Tibial nerve (tissue), 4 donors: ENCODE results near the gene WFDC8. TPM values are rescaled to one million over a fixed set of nuclear protein-coding genes. Genes with fewer than 3 reads are reported as not detected.

Source experiments
- DNase-seq, 2 donors: peaks; one replicate each; pipeline ENCODE4 v3.0.0-alpha.2; 2019; ENCODE audit warnings: low spot score in 2 of 2
- H3K27ac ChIP-seq, 4 donors: fragments of 200-600 bp; sonication (generic) in 3 of 4; one replicate each; pipeline ENCODE4 v1.5.1; 2017 to 2019; ENCODE audit warnings: mild to moderate bottlenecking in 1 of 4
- H3K27me3 ChIP-seq, 2 donors: fragments of 200-600 bp; sonication (generic) in 1 of 2; one replicate each; pipeline versions ENCODE4 v1.5.1 to v1.6.0; 2017 to 2019
- H3K36me3 ChIP-seq, 3 donors: fragments of 200-600 bp; sonication (generic); one replicate each; pipeline ENCODE4 v1.5.1; 2018 to 2019
- H3K4me1 ChIP-seq, 4 donors: fragments of 200-600 bp; sonication (generic) in 3 of 4; one replicate each; pipeline ENCODE4 v1.5.1; 2017 to 2019
- H3K4me3 ChIP-seq, 4 donors: fragments of 200-600 bp; sonication (generic) in 3 of 4; one replicate each; pipeline ENCODE4 v1.5.1; 2017 to 2019; ENCODE audit warnings: mild to moderate bottlenecking in 1 of 4, moderate library complexity in 1 of 4
- H3K9me3 ChIP-seq, 4 donors: fragments of 200-600 bp; sonication (generic) in 3 of 4; one replicate each; pipeline ENCODE4 v1.5.1; 2017 to 2019
- CTCF ChIP-seq, 5 experiments: fragments of 200-600 bp in 3 of 5; fragments of 450-650 bp in 2 of 5; sonication (generic) in 3 of 5; IDR thresholded peaks; one replicate each; pipeline ENCODE4 v1.5.1; 2016 to 2019; ENCODE audit warnings: antibody characterized with exemption in 5 of 5, mild to moderate bottlenecking in 3 of 5, moderate library complexity in 2 of 5
- EP300 ChIP-seq, 2 donors: sonication (generic); formaldehyde crosslinking; IDR thresholded peaks; one replicate each; pipeline ENCODE4 v1.6.1; 2017; ENCODE audit warnings: antibody characterized with exemption in 2 of 2, mild to moderate bottlenecking in 1 of 2
- POLR2A ChIP-seq, 2 donors: fragments of 450-650 bp; IDR thresholded peaks; one replicate each; pipeline ENCODE4 v1.6.1; 2017; ENCODE audit warnings: antibody characterized with exemption in 2 of 2, mild to moderate bottlenecking in 2 of 2, moderate library complexity in 2 of 2
- WGBS, 2 donors: methylation state at CpG; one replicate each; pipeline ENCODE4 v1.1.5; 2018; 5-methylcytosine and 5-hydroxymethylcytosine counted together
- total RNA-seq, 4 donors: library from RNA; depleted of rRNA; stranded (reverse); fragments of >200 nt; gene quantifications; one replicate each; pipeline ENCODE4 v1.1.0, GENCODE V29; 2016

The WFDC8 gene
- total RNA-seq, 4 donors from 2014 or later, result not detected

DNA sequence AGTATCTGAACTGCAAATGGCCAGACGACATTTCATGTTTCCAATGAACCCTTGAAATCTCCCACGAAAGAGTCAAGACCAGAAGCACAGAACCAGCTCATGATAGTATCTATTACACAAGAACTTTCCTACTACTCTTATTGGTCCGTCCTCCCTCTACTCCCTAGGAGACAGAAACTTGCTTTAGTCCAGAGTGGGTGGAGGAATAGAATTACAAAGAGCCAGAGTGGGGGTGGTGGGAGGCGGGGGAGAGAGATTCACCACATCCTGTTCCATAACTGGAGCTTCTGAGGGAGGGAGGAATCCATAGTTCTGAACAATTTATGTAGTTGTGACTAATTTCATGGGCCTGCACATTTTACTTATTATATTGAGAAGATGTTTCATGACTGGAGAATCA lies 32.0 kb upstream of the WFDC8 start:
- TF ChIP-seq CTCF (IDR thresholded peaks at IDR 0.05), result no peak
- no peak for TF ChIP-seq EP300 (IDR thresholded peaks at IDR 0.05)
- TF ChIP-seq POLR2A (IDR thresholded peaks at IDR 0.05), result no peak

DNA sequence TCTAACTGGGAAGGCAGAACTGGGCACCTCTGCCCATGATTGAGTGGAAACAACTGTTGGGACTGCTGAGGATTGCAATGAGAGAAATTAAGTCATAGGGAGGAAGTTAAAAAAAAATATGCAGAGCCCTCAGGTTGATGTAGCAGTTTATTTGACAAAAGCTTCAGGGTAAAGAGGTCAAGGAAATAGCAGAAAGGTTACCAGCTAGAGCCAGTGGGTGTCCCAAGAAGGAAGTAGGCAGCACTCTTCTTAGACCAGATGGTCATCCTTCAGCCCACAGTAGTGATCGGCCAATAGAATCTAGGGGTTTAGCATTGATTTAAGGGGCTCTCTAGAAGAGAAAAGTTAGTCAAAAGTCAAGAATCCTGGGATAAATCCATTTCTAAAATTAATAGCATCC lies 28.7 kb upstream of the WFDC8 start:
- no peak overlapping the region for H3K4me3 ChIP-seq
- 87 to 96% methylated on average over 1 of the region's 1 CpG for WGBS, 2 donors
- peaks cover 0 to 21% (median 3%) of the 10 kb centered on the region in 4 donors for H3K9me3 ChIP-seq
- no peaks in the 10 kb centered on the region for H3K27me3 ChIP-seq
- TF ChIP-seq CTCF (IDR thresholded peaks at IDR 0.05), result no peak
- no peak for TF ChIP-seq EP300 (IDR thresholded peaks at IDR 0.05)
- no peak for TF ChIP-seq POLR2A (IDR thresholded peaks at IDR 0.05)
- no peaks in the 10 kb centered on the region for H3K4me1 ChIP-seq
- no peaks in the 10 kb centered on the region for H3K36me3 ChIP-seq
- no peak overlapping the region for H3K27ac ChIP-seq
- no peak for DNase-seq

More for the DNA sequence above, 32.0 kb upstream of the WFDC8 start:
- no peaks in the 10 kb centered on the region for H3K4me1 ChIP-seq
- no peak overlapping the region for H3K27ac ChIP-seq
- H3K4me3 ChIP-seq, result no peak overlapping the region
- H3K36me3 ChIP-seq, result no peaks in the 10 kb centered on the region
- DNase-seq, result no peak
- H3K27me3 ChIP-seq, result no peaks in the 10 kb centered on the region
- H3K9me3 ChIP-seq, result peaks cover 0 to 12% (median 3%) of the 10 kb centered on the region in 4 donors
- 23 to 31% methylated on average over 4 of the region's 4 CpGs for WGBS, 2 donors

GRCh38 chr20:45595235-45595634 lies 16.2 kb upstream of the WFDC8 start:
- no peak for TF ChIP-seq CTCF (IDR thresholded peaks at IDR 0.05)
- H3K36me3 ChIP-seq, result no peaks in the 10 kb centered on the region
- H3K27me3 ChIP-seq, result no peaks in the 10 kb centered on the region
- no peak overlapping the region for H3K27ac ChIP-seq
- H3K4me3 ChIP-seq, result no peak overlapping the region
- 27 to 63% methylated on average over 1 of the region's 1 CpG for WGBS, 2 donors
- H3K9me3 ChIP-seq, result peaks cover 0 to 3% (median 0%) of the 10 kb centered on the region in 4 donors
- H3K4me1 ChIP-seq, result no peaks in the 10 kb centered on the region
- DNase-seq, result no peak

DNA sequence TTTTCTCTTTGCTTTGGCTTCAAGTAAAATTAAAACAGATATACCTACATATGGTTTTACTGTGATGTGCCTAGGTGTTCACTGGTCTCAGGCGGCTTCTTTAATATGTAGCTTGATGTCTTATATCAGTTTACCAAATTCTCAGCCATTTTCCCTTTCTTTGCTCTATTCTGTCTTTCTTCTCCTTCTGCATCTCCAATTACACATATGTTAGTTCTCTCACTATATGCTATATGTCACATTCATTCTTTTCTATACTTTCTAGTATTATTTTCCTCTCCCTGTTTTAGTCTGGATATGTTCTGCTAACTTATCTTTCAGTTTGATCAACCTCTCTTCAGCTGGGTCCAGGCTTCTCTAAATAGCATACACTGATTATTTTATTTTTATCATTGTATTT lies 14.4 kb upstream of the WFDC8 start:
- 36 to 89% methylated on average over 1 of the region's 1 CpG for WGBS, 2 donors
- TF ChIP-seq POLR2A (IDR thresholded peaks at IDR 0.05), result no peak
- no peak for TF ChIP-seq EP300 (IDR thresholded peaks at IDR 0.05)
- no peak for TF ChIP-seq CTCF (IDR thresholded peaks at IDR 0.05)

GRCh38 chr20:45592574-45593189 lies 13.6 kb upstream of the WFDC8 start:
- Histone ChIP-seq H3K4me1 (no peaks in the 10 kb centered on the region), H3K9me3 (peaks cover 0 to 3% (median 0%) of the 10 kb centered on the region in 4 donors), H3K36me3 (no peaks in the 10 kb centered on the region), H3K4me3 (no peak overlapping the region), H3K27ac (no peak overlapping the region), H3K27me3 (no peaks in the 10 kb centered on the region)
- WGBS, 2 donors, result 57 to 66% methylated on average over 5 of the region's 5 CpGs
- no peak for DNase-seq
- TF ChIP-seq POLR2A (IDR thresholded peaks at IDR 0.05), result no peak
- TF ChIP-seq EP300 (IDR thresholded peaks at IDR 0.05), result no peak
- peak in 3 of 5 experiments; percentile 22 to 43 (median 27) for TF ChIP-seq CTCF (IDR thresholded peaks at IDR 0.05)

More for the DNA sequence above, 14.4 kb upstream of the WFDC8 start:
- Histone ChIP-seq H3K27ac (no peak overlapping the region), H3K4me1 (no peaks in the 10 kb centered on the region), H3K4me3 (no peak overlapping the region), H3K27me3 (no peaks in the 10 kb centered on the region), H3K9me3 (peaks cover 0 to 3% (median 0%) of the 10 kb centered on the region in 4 donors), H3K36me3 (no peaks in the 10 kb centered on the region)
- no peak for DNase-seq
